Breast epithelium (tissue), 4 donors: Measurements from ENCODE around the gene MALAT1. TPM values are rescaled to one million over a fixed set of nuclear protein-coding genes. Genes with fewer than 3 reads are reported as not detected.

ENCODE experiments used
- DNase-seq, 2 donors: peaks; one replicate each; pipeline ENCODE4 v3.0.0-alpha.2; 2019; ENCODE audit warnings: low spot score in 2 of 2
- H3K27ac ChIP-seq, 2 donors: fragments of 200-600 bp; sonication (generic) in 1 of 2; one replicate each; pipeline ENCODE4 v1.5.1; 2016 to 2019; ENCODE audit warnings: mild to moderate bottlenecking in 1 of 2
- H3K27me3 ChIP-seq, 2 donors: fragments of 200-600 bp; sonication (generic) in 1 of 2; one replicate each; pipeline versions ENCODE4 v1.5.1 to v1.6.0; 2017 to 2019; ENCODE audit warnings: control low read depth in 1 of 2, mild to moderate bottlenecking in 1 of 2
- H3K36me3 ChIP-seq: fragments of 200-600 bp; one replicate; pipeline ENCODE4 v1.5.1; 2019
- H3K4me1 ChIP-seq, 2 donors: fragments of 200-600 bp; sonication (generic); one replicate each; pipeline ENCODE4 v1.5.1; 2016 to 2019; ENCODE audit warnings: control low read depth in 1 of 2
- H3K4me3 ChIP-seq, 3 donors: fragments of 200-600 bp; sonication (generic); 1 replicate in 2 of 3; 2 replicates in 1 of 3; pipeline ENCODE4 v1.5.1; 2016 to 2019; ENCODE audit warnings: mild to moderate bottlenecking in 3 of 3, moderate library complexity in 2 of 3
- H3K9me3 ChIP-seq, 2 donors: fragments of 200-600 bp; sonication (generic) in 1 of 2; one replicate each; pipeline ENCODE4 v1.5.1; 2016 to 2019; ENCODE audit warnings: control low read depth in 1 of 2
- CTCF ChIP-seq, 3 donors: fragments of 450-650 bp; IDR thresholded peaks; one replicate each; pipeline ENCODE4 v1.5.1; 2016 to 2017; ENCODE audit warnings: antibody characterized with exemption in 3 of 3, mild to moderate bottlenecking in 3 of 3, moderate library complexity in 3 of 3
- POLR2A ChIP-seq: fragments of 450-650 bp; IDR thresholded peaks from one replicate; pipeline ENCODE4 v1.6.1; 2016; ENCODE audit warnings: antibody characterized with exemption, mild to moderate bottlenecking, moderate library complexity
- POLR2AphosphoS5 ChIP-seq, 3 donors: sonication (generic); formaldehyde crosslinking; IDR thresholded peaks; one replicate each; pipeline ENCODE4 v1.6.1; 2017; ENCODE audit warnings: antibody characterized with exemption in 3 of 3
- intact Hi-C: fragments of 100-400 bp; cut with DNase I; formaldehyde crosslinking; loops from one replicate; pipeline ENCODE4 v1.15.1; 2023; ENCODE audit warnings: low total_unique reads
- total RNA-seq, 3 donors: library from RNA; depleted of rRNA; stranded (reverse); fragments of >200 nt; gene quantifications; one replicate each; pipeline ENCODE4 v1.1.0, GENCODE V29; 2016

MALAT1 gene
- total RNA-seq, 3 donors from 2014 or later, result 14,217 to 22,312 (median 18,959) TPM

- no peak for TF ChIP-seq POLR2A
- TF ChIP-seq CTCF (IDR thresholded peaks at IDR 0.05), result no peak
- no peak for TF ChIP-seq POLR2AphosphoS5 (IDR thresholded peaks at IDR 0.05)
- no peaks in the 10 kb centered on the region for H3K36me3 ChIP-seq
- intact Hi-C loops, result no loop called here
- H3K4me3 ChIP-seq, result peak overlapping the region; percentile 58 to 81 (median 80)
- no peaks in the 10 kb centered on the region for H3K27me3 ChIP-seq
- H3K27ac ChIP-seq, result peak overlapping the region; percentile 99 to 100
- H3K9me3 ChIP-seq, result no peaks in the 10 kb centered on the region
- peaks cover 7% of the 10 kb centered on the region in 2 donors for H3K4me1 ChIP-seq
- no peak for DNase-seq
These were observed 22.2 kb upstream of the MALAT1 start for GRCh38 chr11:65476632-65477148.

GRCh38 chr11:65477149-65477965 lies 21.5 kb upstream of the MALAT1 start:
- peaks cover 5 to 6% of the 10 kb centered on the region in 2 donors for H3K4me1 ChIP-seq
- TF ChIP-seq POLR2A, result peak; percentile 84
- peak in 1 of 3 donors; percentile 23 for TF ChIP-seq CTCF (IDR thresholded peaks at IDR 0.05)
- peak; percentile 97 to 99 (median 97) for TF ChIP-seq POLR2AphosphoS5 (IDR thresholded peaks at IDR 0.05)
- no peaks in the 10 kb centered on the region for H3K36me3 ChIP-seq
- DNase-seq, result peak; percentile 97 to 98
- no peaks in the 10 kb centered on the region for H3K9me3 ChIP-seq
- peak overlapping the region; percentile 99 to 100 for H3K27ac ChIP-seq
- intact Hi-C loops, result no loop called here
- H3K4me3 ChIP-seq, result peak overlapping the region; percentile 58 to 81 (median 80)
- H3K27me3 ChIP-seq, result no peaks in the 10 kb centered on the region

GRCh38 chr11:65478388-65479183 lies 20.3 kb upstream of the MALAT1 start:
- intact Hi-C loops, result no loop called here
- H3K27ac ChIP-seq, result peak overlapping the region; percentile 99 to 100
- peak in 1 of 2 donors; percentile 59 for DNase-seq
- TF ChIP-seq POLR2A (no peak), CTCF (IDR thresholded peaks at IDR 0.05) (no peak), POLR2AphosphoS5 (IDR thresholded peaks at IDR 0.05) (peak in 1 of 3 donors; percentile 28)
- H3K4me1 ChIP-seq, result peaks cover 5 to 6% of the 10 kb centered on the region in 2 donors
- H3K4me3 ChIP-seq, result peak overlapping the region; percentile 26 to 81 (median 59)
- H3K27me3 ChIP-seq, result no peaks in the 10 kb centered on the region
- no peaks in the 10 kb centered on the region for H3K36me3 ChIP-seq
- H3K9me3 ChIP-seq, result no peaks in the 10 kb centered on the region

- Histone ChIP-seq H3K36me3 (no peaks in the 10 kb centered on the region), H3K4me1 (peaks cover 5 to 6% of the 10 kb centered on the region in 2 donors), H3K27me3 (no peaks in the 10 kb centered on the region), H3K4me3 (peak overlapping the region; percentile 26 to 81 (median 59)), H3K9me3 (no peaks in the 10 kb centered on the region), H3K27ac (peak overlapping the region; percentile 99 to 100)
- intact Hi-C loops, result no loop called here
- TF ChIP-seq POLR2A (no peak), POLR2AphosphoS5 (IDR thresholded peaks at IDR 0.05) (peak in 1 of 3 donors; percentile 48)
- DNase-seq, result no peak
These were observed 19.4 kb upstream of the MALAT1 start for GRCh38 chr11:65479184-65480145.
